NT2/D1 (cell line): ENCODE measurements around the gene CRNKL1.

Source experiments
- DNase-seq: peaks from one replicate; pipeline ENCODE4 v3.0.0-alpha.2; 2011; ENCODE audit warnings: low read depth, low spot score
- H3K27me3 ChIP-seq: 2 replicates; pipeline ENCODE4 v1.6.0; 2011; ENCODE audit warnings: mild to moderate bottlenecking; ENCODE audit not compliant: insufficient read length, insufficient read depth
- H3K36me3 ChIP-seq: 2 replicates; pipeline ENCODE4 v1.6.1; 2011; ENCODE audit warnings: mild to moderate bottlenecking, low read length, mixed read lengths; ENCODE audit not compliant: insufficient read depth, insufficient read length
- H3K4me1 ChIP-seq: 2 replicates; pipeline ENCODE4 v1.5.1; 2011; ENCODE audit not compliant: insufficient read depth, insufficient read length
- H3K4me3 ChIP-seq: 2 replicates; pipeline ENCODE4 v1.5.1; 2011; ENCODE audit warnings: low read depth; ENCODE audit not compliant: insufficient read length
- H3K9ac ChIP-seq: 2 replicates; pipeline ENCODE4 v1.6.0; 2011; ENCODE audit warnings: low read depth; ENCODE audit not compliant: insufficient read length
- H3K9me3 ChIP-seq: 2 replicates; pipeline ENCODE4 v1.5.1; 2011; ENCODE audit warnings: mild to moderate bottlenecking, low read length; ENCODE audit not compliant: insufficient read depth
- SUZ12 ChIP-seq: IDR thresholded peaks from 2 replicates; pipeline ENCODE4 v1.6.1; 2011; ENCODE audit not compliant: insufficient read length, insufficient read depth; ENCODE audit errors: extremely low read depth
- YY1 ChIP-seq: IDR thresholded peaks from 2 replicates; pipeline ENCODE4 v1.6.1; 2011; ENCODE audit not compliant: insufficient read length, insufficient read depth
- ZNF274 ChIP-seq: IDR thresholded peaks from 2 replicates; pipeline ENCODE4 v1.6.1; 2011; ENCODE audit warnings: mild to moderate bottlenecking, low read depth, low read length

The CRNKL1 gene

GRCh38 chr20:19990850-19991249 is 61.4 kb downstream of the CRNKL1 start:
- Histone ChIP-seq H3K4me3 (no peak overlapping the region), H3K27me3 (no peaks in the 10 kb centered on the region), H3K36me3 (no peaks in the 10 kb centered on the region), H3K4me1 (peaks cover 4% of the 10 kb centered on the region), H3K9me3 (no peaks in the 10 kb centered on the region), H3K9ac (no peak overlapping the region)
- DNase-seq: no peak
- no peak for TF ChIP-seq SUZ12
- TF ChIP-seq YY1: no peak
- no peak for TF ChIP-seq ZNF274

- Histone ChIP-seq H3K4me3 (no peak overlapping the region), H3K9me3 (no peaks in the 10 kb centered on the region), H3K9ac (no peak overlapping the region), H3K4me1 (no peaks in the 10 kb centered on the region), H3K27me3 (no peaks in the 10 kb centered on the region), H3K36me3 (no peaks in the 10 kb centered on the region)
- DNase-seq: no peak
- TF ChIP-seq ZNF274 (no peak), SUZ12 (no peak)
Measured at GRCh38 chr20:19987046-19987445, 65.2 kb downstream of the CRNKL1 start.

GRCh38 chr20:19986419-19986818 is 65.8 kb downstream of the CRNKL1 start:
- H3K9me3 ChIP-seq: no peaks in the 10 kb centered on the region
- H3K36me3 ChIP-seq: no peaks in the 10 kb centered on the region
- no peak overlapping the region for H3K9ac ChIP-seq
- TF ChIP-seq SUZ12 (no peak), ZNF274 (no peak), YY1 (no peak)
- no peak for DNase-seq
- no peak overlapping the region for H3K4me3 ChIP-seq
- H3K27me3 ChIP-seq: no peaks in the 10 kb centered on the region
- no peaks in the 10 kb centered on the region for H3K4me1 ChIP-seq
